Ecto neural progenitor cell (in vitro differentiated cells): Measurements from ENCODE around the gene VPS11.

Experiments
- DNase-seq: peaks from one replicate; pipeline ENCODE4 v3.0.0-alpha.2; 2018; ENCODE audit warnings: low spot score

VPS11 gene

DNA sequence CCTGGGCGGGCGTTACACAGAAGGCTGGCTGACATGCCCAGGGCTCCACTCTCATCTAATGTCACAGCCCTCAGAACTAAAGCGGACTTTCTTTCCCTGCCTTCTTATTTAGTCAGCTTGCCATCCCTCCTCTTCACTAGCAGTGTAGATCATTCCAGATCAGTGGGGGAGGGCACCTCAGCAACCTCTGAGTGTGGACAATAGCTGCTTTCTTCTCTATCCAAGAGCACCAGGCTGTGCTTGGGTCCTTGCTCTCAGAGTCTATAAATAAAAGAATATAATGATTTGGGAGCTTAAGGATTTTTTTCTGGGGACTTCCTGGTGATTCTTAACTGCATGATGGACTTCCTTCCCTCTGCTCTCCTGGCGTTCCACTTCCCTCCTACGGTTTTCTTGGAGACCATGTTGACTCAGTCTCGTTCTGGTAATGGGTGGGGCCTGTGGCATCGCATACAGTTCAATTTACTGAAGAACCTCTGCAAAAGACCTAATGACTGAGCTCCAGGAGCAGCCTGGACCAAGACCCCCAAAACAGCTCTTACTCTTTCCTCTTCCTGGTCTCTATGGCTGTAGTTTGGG, 14.2 kb downstream of the VPS11 start:
- DNase-seq: no peak

- DNase-seq: peak; percentile 96
These were observed 17.2 kb downstream of the VPS11 start, which contains the start of gene HMBS for GRCh38 chr11:119084663-119085436. Gene HMBS (plus strand): TSS chr11:119084881. CDS start chr11:119085034, 153 bp downstream.

- DNase-seq: peak; percentile 60
These were observed 17.8 kb downstream of the VPS11 start for GRCh38 chr11:119085437-119085847.

DNA sequence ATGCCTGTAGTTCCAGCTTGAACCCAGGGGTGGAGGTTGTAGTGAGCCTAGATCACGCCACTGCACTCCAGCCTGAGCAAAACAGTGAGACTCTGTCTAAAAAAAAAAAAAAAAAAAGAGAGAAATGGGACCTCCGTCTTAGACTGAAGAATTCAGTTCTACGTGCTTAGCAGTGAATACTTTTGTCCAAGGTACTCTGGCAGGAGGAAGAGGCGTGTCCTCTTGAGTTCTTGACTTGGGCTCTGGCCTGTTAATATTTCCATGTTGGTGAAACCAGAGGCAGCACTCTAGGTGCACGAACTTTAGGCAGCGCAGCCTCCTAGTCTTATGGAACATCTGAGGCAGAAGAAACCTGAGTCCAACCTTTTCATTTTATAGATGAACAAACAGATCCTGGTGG, 19.5 kb downstream of the VPS11 start:
- DNase-seq: no peak

GRCh38 chr11:119087747-119088241, 20.2 kb downstream of the VPS11 start:
- no peak for DNase-seq

DNA sequence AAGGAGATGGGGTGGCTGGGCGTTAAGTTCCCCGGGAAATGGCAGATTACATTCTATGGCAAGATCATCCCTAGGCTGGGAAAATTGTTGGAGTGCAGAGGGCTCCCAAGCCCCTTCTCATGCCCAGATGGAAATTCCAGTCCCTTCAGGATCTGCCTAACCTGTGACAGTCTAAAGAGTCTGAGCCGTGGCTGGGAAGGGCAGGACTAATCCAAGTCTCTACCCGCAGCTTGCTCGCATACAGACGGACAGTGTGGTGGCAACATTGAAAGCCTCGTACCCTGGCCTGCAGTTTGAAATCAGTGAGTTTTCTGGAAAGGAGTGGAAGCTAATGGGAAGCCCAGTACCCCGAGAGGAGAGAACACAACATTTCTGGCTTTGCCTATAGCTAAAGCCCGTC, 20.8 kb downstream of the VPS11 start:
- no peak for DNase-seq

DNA sequence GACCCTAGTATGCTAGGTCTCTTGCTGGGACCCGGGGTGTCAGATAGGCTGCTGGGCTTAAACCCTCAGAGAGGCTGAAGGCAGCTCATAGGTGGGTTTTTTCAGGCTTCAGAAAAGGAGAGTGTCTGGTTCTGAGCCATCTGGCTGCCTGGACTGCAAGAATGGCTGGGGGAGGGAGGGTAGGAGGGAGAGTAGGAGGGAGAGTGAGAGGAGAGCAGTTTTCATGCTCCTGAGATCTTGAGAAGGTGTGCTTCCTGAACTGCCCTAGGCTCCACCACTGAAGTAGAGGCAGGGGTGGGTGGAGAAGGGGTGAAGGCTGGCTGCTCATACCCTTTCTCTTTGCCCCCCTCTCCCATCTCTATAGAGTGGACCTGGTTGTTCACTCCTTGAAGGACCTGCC, 21.7 kb downstream of the VPS11 start:
- no peak for DNase-seq

GRCh38 chr11:119091178-119091577, 23.6 kb downstream of the VPS11 start:
- no peak for DNase-seq

- DNase-seq: no peak
These were observed 24.6 kb downstream of the VPS11 start for GRCh38 chr11:119091966-119092879.

DNA sequence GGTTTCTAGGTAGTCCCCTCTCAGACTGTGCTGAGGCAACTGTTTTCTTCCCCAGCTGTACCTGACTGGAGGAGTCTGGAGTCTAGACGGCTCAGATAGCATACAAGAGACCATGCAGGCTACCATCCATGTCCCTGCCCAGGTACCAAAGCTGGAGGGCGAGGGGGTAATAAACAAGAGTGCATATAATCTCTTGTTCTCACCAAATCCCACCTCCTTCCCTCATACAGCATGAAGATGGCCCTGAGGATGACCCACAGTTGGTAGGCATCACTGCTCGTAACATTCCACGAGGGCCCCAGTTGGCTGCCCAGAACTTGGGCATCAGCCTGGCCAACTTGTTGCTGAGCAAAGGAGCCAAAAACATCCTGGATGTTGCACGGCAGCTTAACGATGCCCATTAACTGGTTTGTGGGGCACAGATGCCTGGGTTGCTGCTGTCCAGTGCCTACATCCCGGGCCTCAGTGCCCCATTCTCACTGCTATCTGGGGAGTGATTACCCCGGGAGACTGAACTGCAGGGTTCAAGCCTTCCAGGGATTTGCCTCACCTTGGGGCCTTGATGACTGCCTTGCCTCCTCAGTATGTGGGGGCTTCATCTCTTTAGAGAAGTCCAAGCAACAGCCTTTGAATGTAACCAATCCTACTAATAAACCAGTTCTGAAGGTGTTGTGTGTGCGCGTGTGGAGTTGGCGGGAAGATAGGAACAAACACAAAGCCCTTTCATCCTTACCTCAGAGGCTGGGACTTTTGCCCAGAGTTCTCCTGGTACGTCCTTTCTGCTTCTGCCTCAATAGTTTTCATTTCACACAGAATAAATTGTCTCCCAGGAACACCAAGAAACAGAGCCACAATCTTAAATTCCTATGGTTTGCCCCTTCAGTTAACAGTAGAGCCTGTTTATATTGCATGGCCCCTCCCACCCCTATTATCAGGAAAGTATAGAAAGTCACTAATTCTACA, 25.5 kb downstream of the VPS11 start:
- no peak for DNase-seq

DNA sequence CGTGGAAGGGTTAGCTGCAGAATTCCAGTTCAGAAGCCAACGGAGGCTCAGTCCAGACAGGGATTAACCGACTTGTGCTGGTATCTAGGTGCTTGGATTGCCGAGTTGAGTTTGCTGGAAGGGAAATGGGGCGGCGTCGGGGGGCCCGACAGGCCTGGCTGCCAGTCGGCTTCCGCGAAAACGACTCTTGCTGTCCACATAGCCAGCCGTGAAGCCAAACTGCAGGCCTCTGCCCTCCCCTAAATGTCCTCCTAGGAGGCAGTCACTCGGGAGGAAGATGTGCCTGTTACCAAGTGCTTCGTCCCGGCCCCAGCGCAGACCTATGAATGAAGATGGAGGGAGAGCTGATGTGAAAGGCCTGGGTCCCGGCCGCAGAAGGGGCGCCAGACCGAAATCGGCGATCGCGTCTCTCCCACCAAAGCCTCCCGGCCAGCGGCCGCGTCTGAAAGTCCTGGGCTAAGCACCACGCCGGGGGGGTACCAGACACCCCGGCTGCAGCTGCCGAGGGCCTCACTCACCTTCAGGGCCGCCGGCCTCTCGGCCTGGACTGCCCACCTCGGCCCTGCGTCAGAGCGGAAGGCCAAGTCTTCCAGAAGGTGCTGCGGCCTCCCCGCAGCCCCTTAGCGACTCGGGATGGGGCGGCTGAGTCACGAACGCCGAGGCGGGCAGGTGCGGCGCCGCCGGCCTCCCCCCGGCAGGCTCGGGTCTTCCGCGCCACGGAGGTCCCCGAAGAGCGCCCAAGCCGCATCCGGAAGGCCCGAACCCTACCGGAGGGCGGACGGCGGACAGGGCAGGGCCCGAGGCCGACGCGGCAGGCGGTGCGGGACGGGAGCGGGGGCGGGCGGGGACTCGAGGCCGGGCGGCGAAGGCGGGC, 26.6 kb downstream of the VPS11 start:
- DNase-seq: no peak

- DNase-seq: no peak
These were observed 27.1 kb downstream of the VPS11 start for GRCh38 chr11:119094816-119095065.

DNA sequence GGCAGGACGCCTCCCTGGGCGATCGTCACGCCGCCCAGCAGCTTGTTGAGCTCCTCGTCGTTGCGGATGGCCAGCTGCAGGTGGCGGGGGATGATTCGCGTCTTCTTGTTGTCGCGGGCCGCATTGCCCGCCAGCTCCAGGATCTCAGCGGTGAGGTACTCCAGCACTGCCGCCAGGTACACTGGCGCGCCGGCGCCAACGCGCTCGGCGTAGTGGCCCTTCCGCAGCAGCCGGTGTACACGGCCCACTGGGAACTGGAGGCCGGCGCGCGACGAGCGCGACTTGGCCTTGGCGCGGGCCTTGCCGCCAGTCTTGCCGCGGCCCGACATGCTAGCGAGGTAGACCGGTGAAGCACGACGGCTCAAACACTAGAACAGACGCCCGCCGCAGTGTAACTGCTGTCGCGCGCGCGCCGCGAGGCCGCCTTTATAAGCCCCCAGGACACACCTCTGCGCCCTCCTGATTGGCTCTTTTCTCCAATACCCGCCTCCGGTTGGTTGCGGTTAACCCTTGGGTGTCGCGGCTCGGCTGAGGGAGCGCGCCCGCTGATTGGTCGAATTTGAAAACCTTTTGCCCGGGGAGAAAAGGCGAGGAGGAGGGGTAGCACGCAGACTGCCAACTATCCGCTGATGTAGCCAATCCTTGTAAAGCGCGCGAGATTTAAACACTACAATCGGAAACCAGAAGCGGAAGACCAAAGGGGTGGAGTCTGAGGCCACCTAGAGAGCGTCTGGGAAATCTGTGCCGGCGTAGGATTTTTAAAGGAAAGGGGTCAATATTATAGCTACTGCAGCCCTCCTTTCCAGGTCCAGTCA, 27.7 kb downstream of the VPS11 start:
- peak; percentile 100 for DNase-seq

- no peak for DNase-seq
These were observed 32.1 kb downstream of the VPS11 start for GRCh38 chr11:119099711-119100110.

- DNase-seq: no peak
These were observed 32.8 kb downstream of the VPS11 start for GRCh38 chr11:119100246-119100970.

DNA sequence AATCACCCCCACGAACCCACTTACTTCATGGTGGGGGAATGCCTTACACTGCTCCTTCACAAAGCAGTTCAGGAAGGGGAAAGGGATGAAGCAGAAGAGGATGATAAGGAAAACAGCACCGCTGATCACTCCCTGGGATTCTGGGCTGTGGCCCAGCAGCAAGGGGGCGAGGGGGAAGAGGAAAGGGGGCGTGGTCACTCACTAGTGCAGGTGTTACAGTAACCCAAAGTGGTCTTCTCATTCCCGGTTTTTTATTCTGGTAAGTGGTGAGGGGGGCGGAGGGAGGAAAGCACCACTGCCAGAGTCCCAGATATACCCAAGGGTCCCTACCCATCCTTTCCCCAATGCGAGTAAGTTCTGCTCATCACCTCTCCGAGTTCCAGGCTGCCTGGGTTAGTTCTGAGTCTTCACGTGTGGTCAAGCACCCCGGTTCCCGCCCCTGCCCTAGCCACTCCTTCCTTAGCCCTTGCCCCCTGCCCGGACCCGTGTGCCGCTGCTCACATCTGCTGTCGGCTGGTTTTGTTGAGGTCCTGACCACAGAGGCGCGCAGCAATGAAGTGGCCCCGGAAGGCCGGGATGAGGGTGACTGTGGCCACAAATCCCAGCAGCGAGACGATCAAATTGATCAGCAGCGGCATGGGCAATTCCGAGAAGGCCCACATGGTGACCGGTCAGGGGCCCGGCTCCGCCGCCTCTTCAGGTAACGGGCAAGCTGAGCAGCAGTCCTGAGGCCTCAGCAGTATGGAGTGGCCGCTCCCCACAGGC, 33.6 kb downstream of the VPS11 start:
- peak; percentile 88 for DNase-seq

DNA sequence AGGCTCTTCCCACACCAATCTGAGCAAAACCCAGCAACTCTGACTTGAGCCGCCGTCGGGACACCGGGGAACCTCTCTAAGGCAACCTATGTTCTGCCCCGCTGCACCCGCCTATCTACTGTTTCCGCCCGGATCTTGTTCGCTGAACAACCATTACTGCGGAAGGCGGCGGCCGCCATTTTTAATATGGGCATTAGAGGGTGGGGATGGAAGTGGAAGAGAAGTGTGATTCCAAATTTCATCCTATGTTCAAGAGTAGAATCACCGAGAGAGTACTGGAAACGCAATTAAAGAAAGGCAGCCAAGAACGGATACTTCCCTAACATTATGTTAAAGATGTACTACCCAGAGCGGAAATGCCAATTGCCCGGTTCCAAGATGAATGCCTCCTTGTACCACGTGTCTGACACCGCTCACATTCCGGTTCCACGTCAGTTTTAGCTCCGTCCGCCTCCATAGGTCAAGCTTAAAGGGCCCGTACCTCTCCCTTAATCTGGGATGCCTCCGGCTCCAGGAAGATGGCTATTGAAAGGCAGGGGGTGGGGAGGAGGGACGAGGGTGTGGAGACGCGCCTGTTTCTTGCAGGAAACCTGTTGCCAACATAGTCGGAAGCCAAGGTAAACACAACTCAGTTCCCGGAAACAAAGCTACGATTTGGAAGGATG, 34.3 kb downstream of the VPS11 start, which contains the start of gene DPAGT1:
TSS of gene DPAGT1 (minus strand) at position 95 of the 665 bp plus-strand sequence. CDS start 198 bp downstream, outside the sequence.
- peak; percentile 90 for DNase-seq
